Activated CD8-positive, alpha-beta T cell treated with anti-CD3 and anti-CD28 coated beads for 36 hours (primary cell): ENCODE data around the gene OR52A5. TPM values are rescaled to one million over a fixed set of nuclear protein-coding genes. Genes with fewer than 3 reads are reported as not detected.

Experiments
- ATAC-seq: fragments of 200-7000 bp; cut with Tn5 transposase; one replicate; pipeline ENCODE4 v1.10.0; 2021; ENCODE audit warnings: mild to moderate bottlenecking, moderate library complexity
- CTCF ChIA-PET: fragments of 350-600 bp; sonication (Branson Sonifier 250); formaldehyde crosslinking; loops from one replicate; lab custom pipeline; 2021; ENCODE audit warnings: antibody characterized with exemption; lab: Charles Lee
- POLR2A ChIA-PET: fragments of 350-600 bp; sonication (Branson Sonifier 250); formaldehyde crosslinking; loops from one replicate; lab custom pipeline; 2021; ENCODE audit warnings: antibody characterized with exemption; lab: Charles Lee
- DNase-seq: peaks from one replicate; pipeline ENCODE4 v3.0.0-alpha.2; 2020
- H3K27ac Mint-ChIP-seq: one replicate; pipeline ENCODE4 v1.8.0; 2021; ENCODE audit warnings: mild to moderate bottlenecking, mixed read lengths
- H3K27me3 Mint-ChIP-seq: one replicate; pipeline ENCODE4 v1.8.0; 2021; ENCODE audit warnings: mixed read lengths
- H3K36me3 Mint-ChIP-seq: one replicate; pipeline ENCODE4 v1.8.0; 2021; ENCODE audit warnings: low read depth, mixed read lengths
- H3K4me1 Mint-ChIP-seq: one replicate; pipeline ENCODE4 v1.8.0; 2021; ENCODE audit warnings: low read depth, mixed read lengths
- H3K4me3 Mint-ChIP-seq: one replicate; pipeline ENCODE4 v1.8.0; 2021; ENCODE audit warnings: mild to moderate bottlenecking, moderate library complexity, mixed read lengths
- H3K9me3 Mint-ChIP-seq: one replicate; pipeline ENCODE4 v1.8.0; 2021; ENCODE audit warnings: mixed read lengths
- CTCF ChIP-seq: fragments of 200-600 bp; IDR thresholded peaks from one replicate; pipeline ENCODE4 v1.8.0; 2022; ENCODE audit warnings: antibody characterized with exemption, mild to moderate bottlenecking
- intact Hi-C: fragments of 100-400 bp; cut with micrococcal nuclease; formaldehyde crosslinking; loops from one replicate; pipeline ENCODE4 v1.10.0; 2022
- total RNA-seq, 2 experiments: library from RNA; stranded (reverse); gene quantifications; one replicate each; pipeline ENCODE4 v1.2.3, GENCODE V29; 2021

Gene OR52A5
- total RNA-seq, 2 experiments from 2014 or later, result not detected

GRCh38 chr11:5123802-5124521, 14.2 kb downstream of the OR52A5 start:
- DNase-seq (peak; percentile 69), ATAC-seq (peak; percentile 62)
- POLR2A ChIA-PET, result no interaction called here
- CTCF ChIA-PET, result interaction anchor here (0.7 to 2.5 kb wide), 6 partner anchors 8 to 772 kb away, joined by 3 to 19 read pairs (median 4); no protein-coding TSS in a partner anchor
- Mint-ChIP-seq H3K36me3 (no peaks in the 10 kb centered on the region), H3K4me3 (no peak overlapping the region), H3K27me3 (peaks cover 14% of the 10 kb centered on the region), H3K9me3 (no peaks in the 10 kb centered on the region), H3K27ac (no peak overlapping the region), H3K4me1 (no peaks in the 10 kb centered on the region)
- intact Hi-C loops, result loop anchor here (5.0 to 10.0 kb wide), 3 partner anchors 161 to 681 kb away; partner anchors contain the start of genes OR51M1 and OR52N2
- TF ChIP-seq CTCF, result peak; percentile 84

- intact Hi-C loops, result no loop called here
- TF ChIP-seq CTCF, result no peak
- Mint-ChIP-seq H3K27me3 (peaks cover 21% of the 10 kb centered on the region), H3K36me3 (no peaks in the 10 kb centered on the region), H3K4me1 (no peaks in the 10 kb centered on the region), H3K4me3 (no peak overlapping the region), H3K9me3 (no peaks in the 10 kb centered on the region), H3K27ac (no peak overlapping the region)
- CTCF ChIA-PET, result interaction anchor here (1.2 kb wide), 1 partner anchor 261 kb away, joined by 3 read pairs; no protein-coding TSS in a partner anchor
- DNase-seq (no peak), ATAC-seq (no peak)
- POLR2A ChIA-PET, result no interaction called here
These were observed 19.3 kb downstream of the OR52A5 start for GRCh38 chr11:5118893-5119292.

- Mint-ChIP-seq H3K4me3 (no peak overlapping the region), H3K27ac (no peak overlapping the region), H3K36me3 (no peaks in the 10 kb centered on the region), H3K27me3 (peaks cover 14% of the 10 kb centered on the region), H3K9me3 (no peaks in the 10 kb centered on the region), H3K4me1 (no peaks in the 10 kb centered on the region)
- intact Hi-C loops, result no loop called here
- ChIA-PET CTCF (no interaction called here), POLR2A (no interaction called here)
- no peak for TF ChIP-seq CTCF
- no peak for ATAC-seq
- DNase-seq, result no peak
These were observed 20.6 kb downstream of the OR52A5 start for GRCh38 chr11:5117588-5117987.

- ATAC-seq, result no peak
- DNase-seq, result no peak
- Mint-ChIP-seq H3K27ac (no peak overlapping the region), H3K27me3 (peaks cover 12% of the 10 kb centered on the region), H3K9me3 (no peaks in the 10 kb centered on the region), H3K4me1 (no peaks in the 10 kb centered on the region), H3K4me3 (no peak overlapping the region), H3K36me3 (no peaks in the 10 kb centered on the region)
- no peak for TF ChIP-seq CTCF
- intact Hi-C loops, result no loop called here
- POLR2A ChIA-PET, result no interaction called here
- CTCF ChIA-PET, result interaction anchor here (0.8 to 1.4 kb wide), 3 partner anchors 8 to 265 kb away, joined by 3 to 4 read pairs (median 4); no protein-coding TSS in a partner anchor
These were observed 22.8 kb downstream of the OR52A5 start for GRCh38 chr11:5115339-5115738.

- no peak overlapping the region for H3K27ac Mint-ChIP-seq
- ChIA-PET POLR2A (no interaction called here), CTCF (no interaction called here)
- H3K4me1 Mint-ChIP-seq, result no peaks in the 10 kb centered on the region
- no peaks in the 10 kb centered on the region for H3K9me3 Mint-ChIP-seq
- no peak for TF ChIP-seq CTCF
- intact Hi-C loops, result no loop called here
- H3K4me3 Mint-ChIP-seq, result no peak overlapping the region
- DNase-seq (no peak), ATAC-seq (no peak)
- H3K36me3 Mint-ChIP-seq, result no peaks in the 10 kb centered on the region
- peaks cover 3% of the 10 kb centered on the region for H3K27me3 Mint-ChIP-seq
These were observed 30.9 kb downstream of the OR52A5 start for GRCh38 chr11:5107285-5107684.
